ENCODE results near the gene GRK3.

DNA sequence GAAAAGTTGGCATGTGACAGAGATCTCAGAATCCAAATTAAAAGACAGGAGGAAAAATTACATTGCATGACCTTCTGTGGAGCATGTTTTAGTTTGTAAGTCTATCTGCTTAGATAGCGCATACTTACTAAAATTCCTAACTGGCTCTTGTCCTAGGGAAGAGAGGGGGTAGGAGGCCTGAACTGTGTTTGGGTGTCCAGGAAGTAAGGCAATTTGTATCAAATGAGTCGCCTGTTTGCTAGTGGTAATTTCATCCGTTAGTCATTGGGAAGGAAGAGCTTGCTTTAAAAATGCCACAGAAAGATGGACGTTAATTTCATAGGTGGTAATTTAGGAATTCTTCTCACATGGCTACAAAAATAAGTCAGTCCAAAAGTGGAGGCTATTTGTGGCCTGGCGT lies 18.5 kb downstream of the GRK3 start:
- TF ChIP-seq, protein P1, sequence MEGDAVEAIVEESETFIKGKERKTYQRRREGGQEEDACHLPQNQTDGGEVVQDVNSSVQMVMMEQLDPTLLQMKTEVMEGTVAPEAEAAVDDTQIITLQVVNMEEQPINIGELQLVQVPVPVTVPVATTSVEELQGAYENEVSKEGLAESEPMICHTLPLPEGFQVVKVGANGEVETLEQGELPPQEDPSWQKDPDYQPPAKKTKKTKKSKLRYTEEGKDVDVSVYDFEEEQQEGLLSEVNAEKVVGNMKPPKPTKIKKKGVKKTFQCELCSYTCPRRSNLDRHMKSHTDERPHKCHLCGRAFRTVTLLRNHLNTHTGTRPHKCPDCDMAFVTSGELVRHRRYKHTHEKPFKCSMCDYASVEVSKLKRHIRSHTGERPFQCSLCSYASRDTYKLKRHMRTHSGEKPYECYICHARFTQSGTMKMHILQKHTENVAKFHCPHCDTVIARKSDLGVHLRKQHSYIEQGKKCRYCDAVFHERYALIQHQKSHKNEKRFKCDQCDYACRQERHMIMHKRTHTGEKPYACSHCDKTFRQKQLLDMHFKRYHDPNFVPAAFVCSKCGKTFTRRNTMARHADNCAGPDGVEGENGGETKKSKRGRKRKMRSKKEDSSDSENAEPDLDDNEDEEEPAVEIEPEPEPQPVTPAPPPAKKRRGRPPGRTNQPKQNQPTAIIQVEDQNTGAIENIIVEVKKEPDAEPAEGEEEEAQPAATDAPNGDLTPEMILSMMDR (IDR thresholded peaks at IDR 0.05; ENCODE audit: extremely low read depth in 1 of 2, insufficient read depth in 1 of 2, low read depth in 1 of 2, low read length in 2 of 2): no peak
- TF ChIP-seq, protein P2, sequence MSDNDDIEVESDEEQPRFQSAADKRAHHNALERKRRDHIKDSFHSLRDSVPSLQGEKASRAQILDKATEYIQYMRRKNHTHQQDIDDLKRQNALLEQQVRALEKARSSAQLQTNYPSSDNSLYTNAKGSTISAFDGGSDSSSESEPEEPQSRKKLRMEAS (IDR thresholded peaks at IDR 0.05; ENCODE audit: insufficient read depth, insufficient read length): no peak
- TF ChIP-seq POLR2A (IDR thresholded peaks at IDR 0.05; ENCODE audit: low read depth, low read length) (no peak), EZH2 (IDR thresholded peaks at IDR 0.05; ENCODE audit: borderline replicate concordance, low read depth, low read length, severe bottlenecking) (no peak), POLR2AphosphoS5 (IDR thresholded peaks at IDR 0.05; ENCODE audit: insufficient read depth, low read depth, low read length) (no peak), MYC (IDR thresholded peaks at IDR 0.05; ENCODE audit: low read depth, low read length) (no peak), FOS (IDR thresholded peaks at IDR 0.05; ENCODE audit: borderline replicate concordance, insufficient read depth, low read length) (no peak), GATA2 (IDR thresholded peaks at IDR 0.05; ENCODE audit: insufficient read depth, insufficient read length, low read depth, low read length) (no peak), JUN (IDR thresholded peaks at IDR 0.05; ENCODE audit: borderline replicate concordance, insufficient read depth, insufficient read length, low read depth) (no peak)
